Stomach smooth muscle (tissue), 2 donors: ENCODE data around the gene STMND1.
"Not testable (repeated sequence)": the region's sequence is repeated elsewhere in the genome, so short reads cannot be mapped to it uniquely, and the experiment has no call there.

Source experiments
- H3K27ac ChIP-seq: one replicate; pipeline ENCODE4 v1.7.0; 2013; ENCODE audit warnings: mild to moderate bottlenecking, low read length, inconsistent platforms
- H3K27me3 ChIP-seq, 2 donors: one replicate each; pipeline ENCODE4 v1.7.0; 2013; ENCODE audit warnings: low read length in 2 of 2; ENCODE audit not compliant: insufficient read depth in 2 of 2, control insufficient read depth in 1 of 2
- H3K36me3 ChIP-seq, 2 donors: one replicate each; pipeline ENCODE4 v1.7.0; 2013; ENCODE audit warnings: low read length in 2 of 2; ENCODE audit not compliant: control insufficient read depth in 2 of 2, insufficient read depth in 2 of 2
- H3K4me1 ChIP-seq: one replicate; pipeline ENCODE4 v1.7.0; 2013; ENCODE audit warnings: low read length; ENCODE audit not compliant: control insufficient read depth, insufficient read depth
- H3K4me3 ChIP-seq, 2 donors: one replicate each; pipeline ENCODE4 v1.7.0; 2013; ENCODE audit warnings: low read length in 2 of 2
- H3K9ac ChIP-seq, 2 donors: one replicate each; pipeline ENCODE4 v1.7.0; 2013; ENCODE audit warnings: low read length in 2 of 2, mild to moderate bottlenecking in 1 of 2
- H3K9me3 ChIP-seq, 2 donors: one replicate each; pipeline ENCODE4 v1.7.0; 2013; ENCODE audit warnings: low read length in 2 of 2; ENCODE audit not compliant: control insufficient read depth in 2 of 2
- donor health status: healthy.
- donor health status: Pancreatic carcinoma.

Gene STMND1

GRCh38 chr6:17070400-17070799, 31.4 kb upstream of the STMND1 start:
- H3K4me3 ChIP-seq, H3K27ac ChIP-seq, H3K9ac ChIP-seq, H3K9me3 ChIP-seq, H3K4me1 ChIP-seq, H3K27me3 ChIP-seq, H3K36me3 ChIP-seq: not testable (repeated sequence)

GRCh38 chr6:17073596-17073995, 28.3 kb upstream of the STMND1 start:
- H3K27ac ChIP-seq, H3K27me3 ChIP-seq, H3K4me3 ChIP-seq, H3K36me3 ChIP-seq, H3K4me1 ChIP-seq, H3K9me3 ChIP-seq, H3K9ac ChIP-seq: not testable (repeated sequence)

GRCh38 chr6:17081273-17081672, 20.6 kb upstream of the STMND1 start:
- Histone ChIP-seq H3K9ac (no peak overlapping the region), H3K27me3 (no peaks in the 10 kb centered on the region), H3K4me3 (no peak overlapping the region), H3K27ac (no peak overlapping the region), H3K9me3 (no peaks in the 10 kb centered on the region), H3K4me1 (peaks cover 7% of the 10 kb centered on the region), H3K36me3 (no peaks in the 10 kb centered on the region)

- Histone ChIP-seq H3K27me3 (no peaks in the 10 kb centered on the region), H3K4me1 (peaks cover 7% of the 10 kb centered on the region), H3K9me3 (no peaks in the 10 kb centered on the region), H3K9ac (no peak overlapping the region), H3K4me3 (peak overlapping the region in 1 of 2 donors; percentile 44), H3K27ac (no peak overlapping the region), H3K36me3 (no peaks in the 10 kb centered on the region)
These were observed 19.9 kb upstream of the STMND1 start for GRCh38 chr6:17081860-17082508.

- H3K9me3 ChIP-seq: no peaks in the 10 kb centered on the region
- no peaks in the 10 kb centered on the region for H3K36me3 ChIP-seq
- no peak overlapping the region for H3K27ac ChIP-seq
- H3K4me3 ChIP-seq: no peak overlapping the region
- H3K4me1 ChIP-seq: peaks cover 7% of the 10 kb centered on the region
- H3K27me3 ChIP-seq: no peaks in the 10 kb centered on the region
- no peak overlapping the region for H3K9ac ChIP-seq
These were observed 18.5 kb upstream of the STMND1 start for GRCh38 chr6:17083397-17083796.

- Histone ChIP-seq H3K4me3 (no peak overlapping the region), H3K36me3 (no peaks in the 10 kb centered on the region), H3K4me1 (peaks cover 7% of the 10 kb centered on the region), H3K27me3 (no peaks in the 10 kb centered on the region), H3K27ac (no peak overlapping the region), H3K9ac (no peak overlapping the region), H3K9me3 (no peaks in the 10 kb centered on the region)
These were observed 15.4 kb upstream of the STMND1 start for GRCh38 chr6:17086469-17086868.

- no peak overlapping the region for H3K27ac ChIP-seq
- no peak overlapping the region for H3K9ac ChIP-seq
- H3K36me3 ChIP-seq: no peaks in the 10 kb centered on the region
- H3K9me3 ChIP-seq: no peaks in the 10 kb centered on the region
- H3K4me3 ChIP-seq: no peak overlapping the region
- H3K4me1 ChIP-seq: no peaks in the 10 kb centered on the region
- H3K27me3 ChIP-seq: no peaks in the 10 kb centered on the region
These were observed 13.7 kb upstream of the STMND1 start for GRCh38 chr6:17088091-17088611.

GRCh38 chr6:17091122-17091521, 10.7 kb upstream of the STMND1 start:
- H3K9ac ChIP-seq: no peak overlapping the region

GRCh38 chr6:17093686-17094085, 8.2 kb upstream of the STMND1 start:
- H3K4me3 ChIP-seq: no peak overlapping the region
- no peaks in the 10 kb centered on the region for H3K9me3 ChIP-seq
- H3K9ac ChIP-seq: no peak overlapping the region
- no peaks in the 10 kb centered on the region for H3K36me3 ChIP-seq
- H3K27ac ChIP-seq: no peak overlapping the region
- H3K27me3 ChIP-seq: no peaks in the 10 kb centered on the region
- no peaks in the 10 kb centered on the region for H3K4me1 ChIP-seq

More at GRCh38 chr6:17091122-17091521, 10.7 kb upstream of the STMND1 start:
- Histone ChIP-seq H3K4me1 (no peaks in the 10 kb centered on the region), H3K27me3 (no peaks in the 10 kb centered on the region), H3K9me3 (no peaks in the 10 kb centered on the region), H3K27ac (no peak overlapping the region), H3K36me3 (no peaks in the 10 kb centered on the region), H3K4me3 (no peak overlapping the region)

GRCh38 chr6:17096096-17096495, 5.8 kb upstream of the STMND1 start:
- no peaks in the 10 kb centered on the region for H3K36me3 ChIP-seq
- H3K27me3 ChIP-seq: no peaks in the 10 kb centered on the region
- no peak overlapping the region for H3K4me3 ChIP-seq
- no peak overlapping the region for H3K27ac ChIP-seq
- H3K4me1 ChIP-seq: no peaks in the 10 kb centered on the region
- no peaks in the 10 kb centered on the region for H3K9me3 ChIP-seq
- no peak overlapping the region for H3K9ac ChIP-seq

- no peak overlapping the region for H3K27ac ChIP-seq
- no peaks in the 10 kb centered on the region for H3K9me3 ChIP-seq
- peaks cover 3% of the 10 kb centered on the region for H3K4me1 ChIP-seq
- H3K36me3 ChIP-seq: no peaks in the 10 kb centered on the region
- H3K9ac ChIP-seq: no peak overlapping the region
- no peak overlapping the region for H3K4me3 ChIP-seq
- H3K27me3 ChIP-seq: no peaks in the 10 kb centered on the region
These were observed 5.2 kb upstream of the STMND1 start for GRCh38 chr6:17096652-17097051.
